ENCODE data around the gene UBE2D2. TPM values are rescaled to one million over a fixed set of nuclear protein-coding genes. Genes with fewer than 3 reads are reported as not detected.
"Not testable (repeated sequence)": the region's sequence is repeated elsewhere in the genome, so short reads cannot be mapped to it uniquely, and the experiment has no call there.

Gene UBE2D2
- total RNA-seq, 1 donor from 2014 or later, result 129 TPM

- H3K27me3 Mint-ChIP-seq (ENCODE audit: low read depth); H3K4me1 Mint-ChIP-seq (ENCODE audit: low read depth); H3K36me3 Mint-ChIP-seq (ENCODE audit: low read depth); H3K4me3 Mint-ChIP-seq (ENCODE audit: unreplicated experiment); H3K27ac Mint-ChIP-seq (ENCODE audit: unreplicated experiment); DNase-seq (ENCODE audit: low spot score); H3K9me3 Mint-ChIP-seq (ENCODE audit: low read depth): not testable (repeated sequence)
Measured at GRCh38 chr5:139527896-139528467, 33.2 kb upstream of the UBE2D2 start.

GRCh38 chr5:139528695-139529094, 32.4 kb upstream of the UBE2D2 start:
- DNase-seq (ENCODE audit: low spot score); H3K27me3 Mint-ChIP-seq (ENCODE audit: low read depth); H3K9me3 Mint-ChIP-seq (ENCODE audit: low read depth); H3K4me3 Mint-ChIP-seq (ENCODE audit: unreplicated experiment); H3K4me1 Mint-ChIP-seq (ENCODE audit: low read depth); H3K27ac Mint-ChIP-seq (ENCODE audit: unreplicated experiment); H3K36me3 Mint-ChIP-seq (ENCODE audit: low read depth): not testable (repeated sequence)

DNA sequence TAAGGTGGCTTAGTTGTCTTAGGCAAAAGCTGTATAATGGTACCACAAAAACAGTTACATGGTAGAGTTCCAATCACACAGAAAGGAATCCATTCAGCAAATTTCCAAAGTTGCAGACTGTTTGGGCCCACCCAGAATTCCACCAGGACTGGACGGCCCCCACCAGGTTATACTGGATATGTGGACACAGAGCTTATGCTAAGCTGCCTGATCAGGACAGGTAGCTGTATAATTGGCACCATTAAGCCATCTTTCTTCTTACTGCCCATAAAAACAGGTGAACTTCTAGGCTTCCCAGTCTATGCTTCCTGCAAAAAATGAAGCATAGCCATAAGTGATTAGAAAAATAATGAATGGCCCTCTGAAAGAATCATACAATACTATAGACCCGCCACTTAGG, 31.1 kb upstream of the UBE2D2 start:
- not testable (repeated sequence) for DNase-seq (ENCODE audit: low spot score); H3K4me1 Mint-ChIP-seq (ENCODE audit: low read depth); H3K4me3 Mint-ChIP-seq (ENCODE audit: unreplicated experiment); H3K27me3 Mint-ChIP-seq (ENCODE audit: low read depth); H3K9me3 Mint-ChIP-seq (ENCODE audit: low read depth); H3K36me3 Mint-ChIP-seq (ENCODE audit: low read depth); H3K27ac Mint-ChIP-seq (ENCODE audit: unreplicated experiment)

DNA sequence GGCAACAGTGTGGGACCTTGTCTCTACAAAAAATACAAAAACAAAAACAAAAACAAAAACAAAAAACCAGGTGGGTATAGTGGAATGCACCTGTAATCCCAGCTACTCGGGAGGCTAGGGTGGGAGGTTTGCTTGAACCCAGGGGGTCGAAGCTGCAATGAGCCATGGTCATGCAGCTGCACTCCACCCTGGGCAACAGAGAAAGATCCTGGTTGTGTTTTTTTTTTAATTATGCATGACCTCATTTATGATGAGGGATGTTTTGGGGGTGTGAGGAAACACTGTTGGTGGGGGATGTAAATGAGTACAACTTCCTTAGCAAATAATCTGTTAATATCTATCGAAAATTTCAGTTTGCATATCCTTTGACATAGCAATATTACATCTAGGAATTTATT, 29.4 kb upstream of the UBE2D2 start:
- Mint-ChIP-seq H3K27ac (ENCODE audit: unreplicated experiment) (no peak overlapping the region), H3K27me3 (ENCODE audit: low read depth) (no peaks in the 10 kb centered on the region), H3K9me3 (ENCODE audit: low read depth) (peaks cover 2% of the 10 kb centered on the region), H3K4me3 (ENCODE audit: unreplicated experiment) (no peak overlapping the region), H3K4me1 (ENCODE audit: low read depth) (no peaks in the 10 kb centered on the region), H3K36me3 (ENCODE audit: low read depth) (no peaks in the 10 kb centered on the region)
- no peak for DNase-seq (ENCODE audit: low spot score)
- TF ChIP-seq CTCF (IDR thresholded peaks at IDR 0.05), result no peak

DNA sequence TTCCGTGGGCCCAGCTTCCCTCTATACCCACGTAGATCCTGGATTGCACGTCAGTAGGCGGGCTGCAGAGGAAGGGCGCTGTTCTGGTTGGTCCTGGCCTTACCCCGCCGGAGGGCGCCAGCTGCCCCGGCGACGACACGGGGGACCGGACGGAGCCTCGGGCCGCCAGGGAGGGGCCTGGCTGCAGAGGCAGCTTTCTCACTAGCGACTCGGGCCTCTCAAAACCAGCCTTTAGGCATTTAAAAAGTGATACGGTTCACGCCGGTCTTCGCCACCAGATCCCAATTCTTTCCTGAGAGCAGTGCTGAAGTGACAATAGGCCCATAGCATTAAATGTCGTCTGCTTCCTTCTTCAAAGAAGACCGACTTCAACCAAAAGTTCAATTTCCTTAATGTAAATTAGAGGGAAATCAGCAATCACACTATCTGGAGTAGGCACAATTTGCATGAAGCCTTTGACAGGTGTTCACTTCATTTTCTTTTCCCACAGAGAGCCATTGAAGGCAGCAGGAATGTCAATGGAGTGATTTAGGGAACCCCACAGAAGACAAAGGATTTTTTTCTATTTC, 17.6 kb upstream of the UBE2D2 start:
- H3K36me3 Mint-ChIP-seq (ENCODE audit: low read depth), result no peaks in the 10 kb centered on the region
- TF ChIP-seq CTCF (IDR thresholded peaks at IDR 0.05), result peak; percentile 47
- H3K27me3 Mint-ChIP-seq (ENCODE audit: low read depth), result no peaks in the 10 kb centered on the region
- H3K27ac Mint-ChIP-seq (ENCODE audit: unreplicated experiment), result no peak overlapping the region
- H3K9me3 Mint-ChIP-seq (ENCODE audit: low read depth), result no peaks in the 10 kb centered on the region
- DNase-seq (ENCODE audit: low spot score), result peak; percentile 75
- no peaks in the 10 kb centered on the region for H3K4me1 Mint-ChIP-seq (ENCODE audit: low read depth)
- H3K4me3 Mint-ChIP-seq (ENCODE audit: unreplicated experiment), result no peak overlapping the region

GRCh38 chr5:139546593-139546992, 14.5 kb upstream of the UBE2D2 start:
- H3K4me3 Mint-ChIP-seq (ENCODE audit: unreplicated experiment); H3K27me3 Mint-ChIP-seq (ENCODE audit: low read depth); H3K36me3 Mint-ChIP-seq (ENCODE audit: low read depth); H3K9me3 Mint-ChIP-seq (ENCODE audit: low read depth); DNase-seq (ENCODE audit: low spot score); H3K27ac Mint-ChIP-seq (ENCODE audit: unreplicated experiment); H3K4me1 Mint-ChIP-seq (ENCODE audit: low read depth): not testable (repeated sequence)

- DNase-seq (ENCODE audit: low spot score), result peak; percentile 81
- TF ChIP-seq CTCF (IDR thresholded peaks at IDR 0.05), result no peak
- no peak overlapping the region for H3K4me3 Mint-ChIP-seq (ENCODE audit: unreplicated experiment)
- no peaks in the 10 kb centered on the region for H3K9me3 Mint-ChIP-seq (ENCODE audit: low read depth)
- peaks cover 3% of the 10 kb centered on the region for H3K27me3 Mint-ChIP-seq (ENCODE audit: low read depth)
- no peaks in the 10 kb centered on the region for H3K36me3 Mint-ChIP-seq (ENCODE audit: low read depth)
- H3K27ac Mint-ChIP-seq (ENCODE audit: unreplicated experiment), result no peak overlapping the region
- no peaks in the 10 kb centered on the region for H3K4me1 Mint-ChIP-seq (ENCODE audit: low read depth)
Measured at GRCh38 chr5:139549162-139549894, 11.8 kb upstream of the UBE2D2 start.

DNA sequence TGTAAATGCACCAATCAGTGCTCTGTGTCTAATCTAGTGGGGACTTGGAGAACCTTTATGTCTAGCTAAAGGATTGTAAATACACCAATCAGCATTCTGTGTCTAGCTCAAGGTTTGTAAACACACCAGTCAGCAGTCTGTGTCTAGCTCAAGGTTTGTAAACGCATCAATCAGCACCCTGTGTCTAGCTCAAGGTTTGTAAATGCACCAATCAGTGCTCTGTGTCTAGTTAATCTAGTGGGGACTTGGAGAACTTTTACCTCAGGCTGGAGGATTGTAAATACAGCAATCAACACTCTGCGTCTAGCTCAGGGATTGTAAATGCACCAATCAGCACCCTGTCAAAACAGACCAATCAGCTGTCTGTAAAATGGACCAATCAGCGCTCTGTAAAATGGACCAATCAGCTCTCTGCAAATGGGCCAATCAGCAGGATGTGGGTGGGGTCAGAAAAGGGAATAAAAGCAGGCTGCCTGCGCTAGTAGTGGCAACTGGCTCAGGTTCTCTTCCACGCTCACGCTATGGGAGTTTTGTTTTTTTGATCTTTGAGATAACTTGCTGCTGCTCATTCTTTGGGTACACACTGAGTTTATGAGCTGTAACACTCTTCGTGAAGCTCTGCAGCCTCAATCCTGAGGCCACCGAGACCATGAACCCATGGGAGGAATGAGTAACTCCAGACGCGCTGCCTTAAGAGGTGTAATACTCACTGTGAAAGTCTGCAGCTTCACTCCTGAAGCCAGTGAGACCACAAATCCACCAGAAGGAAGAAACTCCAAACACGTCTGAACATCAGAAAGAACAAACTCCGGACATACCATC, 10.9 kb upstream of the UBE2D2 start:
- not testable (repeated sequence) for H3K4me1 Mint-ChIP-seq (ENCODE audit: low read depth); DNase-seq (ENCODE audit: low spot score); H3K27ac Mint-ChIP-seq (ENCODE audit: unreplicated experiment); H3K9me3 Mint-ChIP-seq (ENCODE audit: low read depth); H3K4me3 Mint-ChIP-seq (ENCODE audit: unreplicated experiment); H3K27me3 Mint-ChIP-seq (ENCODE audit: low read depth); H3K36me3 Mint-ChIP-seq (ENCODE audit: low read depth)
